Measurements from ENCODE around the gene RGS18.
"Not testable (repeated sequence)": the region's sequence is repeated elsewhere in the genome, so short reads cannot be mapped to it uniquely, and the experiment has no call there.

RGS18 gene

DNA sequence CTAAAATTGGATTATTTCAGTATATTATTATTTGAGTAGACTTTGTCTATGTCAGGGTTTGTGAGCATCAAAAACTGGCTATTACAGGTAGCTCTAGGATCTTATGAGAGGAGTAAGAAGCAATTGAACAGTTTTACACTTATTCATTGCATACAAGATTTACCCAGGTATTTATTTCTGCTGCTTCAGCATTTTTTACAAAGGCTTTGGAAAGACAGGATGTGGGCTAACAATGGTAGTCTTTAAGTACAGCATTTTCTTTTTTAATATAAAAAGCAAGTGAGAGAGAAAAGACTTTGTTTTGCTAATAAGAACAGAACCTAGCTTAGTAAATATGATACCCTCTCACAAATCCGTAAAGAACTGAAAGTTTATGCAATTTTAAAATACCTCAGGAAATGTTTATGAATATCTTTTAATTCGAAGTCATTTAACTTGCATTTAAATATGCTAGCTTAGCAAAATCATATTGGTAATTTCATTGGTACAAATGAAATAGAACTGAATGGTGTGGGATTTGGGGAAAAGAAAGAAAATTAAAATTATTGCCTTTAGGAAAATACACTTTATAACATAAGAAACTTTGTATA is 32.1 kb upstream of the RGS18 start:
- no peak for DNase-seq (ENCODE audit: low read depth)
- TF ChIP-seq, protein P1, sequence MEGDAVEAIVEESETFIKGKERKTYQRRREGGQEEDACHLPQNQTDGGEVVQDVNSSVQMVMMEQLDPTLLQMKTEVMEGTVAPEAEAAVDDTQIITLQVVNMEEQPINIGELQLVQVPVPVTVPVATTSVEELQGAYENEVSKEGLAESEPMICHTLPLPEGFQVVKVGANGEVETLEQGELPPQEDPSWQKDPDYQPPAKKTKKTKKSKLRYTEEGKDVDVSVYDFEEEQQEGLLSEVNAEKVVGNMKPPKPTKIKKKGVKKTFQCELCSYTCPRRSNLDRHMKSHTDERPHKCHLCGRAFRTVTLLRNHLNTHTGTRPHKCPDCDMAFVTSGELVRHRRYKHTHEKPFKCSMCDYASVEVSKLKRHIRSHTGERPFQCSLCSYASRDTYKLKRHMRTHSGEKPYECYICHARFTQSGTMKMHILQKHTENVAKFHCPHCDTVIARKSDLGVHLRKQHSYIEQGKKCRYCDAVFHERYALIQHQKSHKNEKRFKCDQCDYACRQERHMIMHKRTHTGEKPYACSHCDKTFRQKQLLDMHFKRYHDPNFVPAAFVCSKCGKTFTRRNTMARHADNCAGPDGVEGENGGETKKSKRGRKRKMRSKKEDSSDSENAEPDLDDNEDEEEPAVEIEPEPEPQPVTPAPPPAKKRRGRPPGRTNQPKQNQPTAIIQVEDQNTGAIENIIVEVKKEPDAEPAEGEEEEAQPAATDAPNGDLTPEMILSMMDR (IDR thresholded peaks at IDR 0.05; ENCODE audit: insufficient read depth, low read depth, low read length, missing control alignments) = no peak
- H3K4me3 ChIP-seq (ENCODE audit: low read length) = no peak overlapping the region

DNA sequence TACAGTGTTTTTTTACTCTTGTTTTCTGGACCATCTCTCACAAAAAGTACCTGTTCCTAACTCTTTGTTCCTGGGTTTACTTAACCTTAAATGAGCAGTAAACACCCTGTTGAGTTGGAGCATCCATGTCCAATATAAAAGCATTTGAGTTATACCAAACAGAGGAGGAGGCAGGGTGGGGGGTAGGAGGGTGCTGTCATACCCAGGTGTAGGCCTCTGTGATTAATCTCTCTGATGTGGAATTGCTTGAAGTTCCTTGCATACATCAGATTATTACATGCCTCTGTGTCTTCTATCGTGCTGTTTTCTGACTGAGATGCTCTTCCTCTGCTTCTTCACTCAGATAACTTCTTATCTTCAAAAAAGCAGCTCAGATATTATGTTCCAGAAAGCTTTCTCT is 28.1 kb upstream of the RGS18 start:
- TF ChIP-seq, protein P1 (IDR thresholded peaks at IDR 0.05; ENCODE audit: insufficient read depth, low read depth, low read length, missing control alignments) = no peak
- H3K4me3 ChIP-seq (ENCODE audit: low read length) = no peak overlapping the region

DNA sequence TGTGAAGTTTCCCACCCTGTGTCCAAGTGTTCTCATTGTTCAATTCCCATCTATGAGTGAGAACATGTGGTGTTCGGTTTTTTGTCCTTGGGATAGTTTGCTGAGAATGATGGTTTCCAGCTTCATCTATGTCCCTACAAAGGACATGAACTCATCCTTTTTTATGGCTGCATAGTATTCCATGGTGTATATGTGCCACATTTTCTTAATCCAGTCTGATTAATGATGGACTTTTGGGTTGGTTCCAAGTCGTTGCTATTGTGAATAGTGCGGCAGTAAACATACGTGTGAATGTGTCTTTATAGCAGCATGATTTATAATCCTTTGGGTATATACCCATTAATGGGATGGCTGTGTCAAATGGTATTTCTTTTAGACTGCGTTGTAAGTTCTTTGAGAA is 27.4 kb upstream of the RGS18 start:
- H3K4me3 ChIP-seq (ENCODE audit: low read length); DNase-seq (ENCODE audit: low read depth): not testable (repeated sequence)

More for the DNA sequence above, 28.1 kb upstream of the RGS18 start:
- DNase-seq (ENCODE audit: low read depth) = no peak

DNA sequence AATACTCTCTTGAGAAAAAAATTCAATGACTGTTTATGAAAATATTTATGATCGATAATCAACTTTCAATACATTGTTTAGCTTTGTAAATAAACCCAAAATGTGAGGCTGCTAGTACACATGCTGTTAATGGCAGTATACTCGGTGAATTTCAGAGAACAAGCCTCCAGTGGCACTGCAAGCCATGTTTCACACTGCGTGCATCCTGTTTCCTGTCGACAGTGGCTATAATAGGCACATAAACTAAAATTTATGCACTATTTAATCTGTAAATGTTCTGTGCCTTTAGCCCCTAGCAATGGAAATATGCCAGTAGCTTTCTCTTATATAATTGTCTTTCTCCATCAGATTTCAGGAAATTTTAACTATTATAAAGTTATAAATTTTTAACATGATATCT is 26.3 kb upstream of the RGS18 start:
- TF ChIP-seq, protein P1 (IDR thresholded peaks at IDR 0.05; ENCODE audit: insufficient read depth, low read depth, low read length, missing control alignments) = no peak
- no peak overlapping the region for H3K4me3 ChIP-seq (ENCODE audit: low read length)
- DNase-seq (ENCODE audit: low read depth) = no peak

DNA sequence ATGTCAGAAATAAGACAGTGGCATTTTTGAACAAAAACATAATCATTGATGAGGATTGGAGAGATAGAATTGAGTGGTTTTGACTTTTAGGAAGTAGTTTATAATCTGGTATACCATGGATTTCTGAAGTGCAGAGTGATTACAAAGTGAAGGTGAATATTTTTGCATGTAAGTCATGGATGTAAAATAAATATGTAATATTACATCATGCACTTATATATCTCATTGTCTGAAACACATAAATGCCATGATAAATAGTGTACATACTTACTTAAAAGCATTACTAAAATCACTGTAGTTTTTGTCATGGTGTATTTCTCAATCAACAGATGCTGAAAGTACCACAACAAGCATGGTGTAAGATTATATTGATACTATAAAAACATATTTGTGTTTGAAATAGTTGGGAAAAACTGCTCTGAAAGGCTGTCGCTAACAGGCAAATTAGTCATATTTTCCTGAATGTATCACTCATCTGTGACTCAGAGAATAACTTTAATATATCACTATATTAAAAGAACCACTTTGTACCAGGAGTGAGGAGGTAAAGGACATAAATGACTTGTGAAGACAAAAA is 24.8 kb upstream of the RGS18 start:
- DNase-seq (ENCODE audit: low read depth) = peak; percentile 74
- no peak overlapping the region for H3K4me3 ChIP-seq (ENCODE audit: low read length)

DNA sequence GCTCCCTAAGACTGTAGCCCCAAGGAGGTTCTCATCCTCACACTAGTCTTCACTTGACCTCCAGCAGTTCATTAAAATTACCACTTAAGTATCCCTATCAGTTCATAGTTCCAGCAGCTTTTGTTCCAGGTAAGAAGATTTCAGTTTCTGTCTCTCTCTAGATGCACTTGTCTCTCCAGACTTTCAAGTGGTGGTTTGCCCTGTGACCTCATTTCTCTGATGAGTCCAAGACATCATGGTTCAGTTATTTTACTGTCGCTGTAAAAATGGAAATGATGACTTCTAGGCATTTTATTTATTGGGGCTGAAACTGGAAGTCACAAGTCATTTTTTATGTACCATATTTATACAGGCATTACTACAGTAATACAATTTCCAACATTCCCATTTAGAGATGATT is 17.9 kb upstream of the RGS18 start:
- DNase-seq (ENCODE audit: low read depth) = no peak
- TF ChIP-seq, protein P1 (IDR thresholded peaks at IDR 0.05; ENCODE audit: insufficient read depth, low read depth, low read length, missing control alignments) = no peak

More for the DNA sequence above, 24.8 kb upstream of the RGS18 start:
- TF ChIP-seq, protein P1 (IDR thresholded peaks at IDR 0.05; ENCODE audit: insufficient read depth, low read depth, low read length, missing control alignments) = no peak

DNA sequence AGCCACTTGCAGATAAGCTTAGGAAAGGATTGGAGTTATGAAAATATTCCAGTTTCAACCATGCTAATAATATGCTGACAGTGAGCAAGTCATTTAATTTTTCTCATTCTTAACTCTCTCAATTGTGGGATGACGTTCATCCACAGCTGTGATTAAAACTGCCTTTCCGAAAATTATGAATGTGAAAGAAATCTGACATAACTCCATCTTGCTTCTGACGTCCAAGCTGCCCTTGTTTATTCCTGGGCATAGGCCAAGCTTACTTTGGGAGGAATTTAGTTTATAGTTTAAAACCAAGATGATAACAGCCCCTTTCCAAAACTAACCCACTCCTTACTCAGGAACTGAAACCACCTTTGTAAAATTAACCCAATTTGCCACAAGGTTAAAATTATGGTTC is 11.0 kb upstream of the RGS18 start:
- TF ChIP-seq, protein P1 (IDR thresholded peaks at IDR 0.05; ENCODE audit: insufficient read depth, low read depth, low read length, missing control alignments) = no peak
- no peak overlapping the region for H3K4me3 ChIP-seq (ENCODE audit: low read length)
- DNase-seq (ENCODE audit: low read depth) = no peak

More for the DNA sequence above, 17.9 kb upstream of the RGS18 start:
- no peak overlapping the region for H3K4me3 ChIP-seq (ENCODE audit: low read length)
